ENCODE data around the gene RBM18. TPM values are rescaled to one million over a fixed set of nuclear protein-coding genes. Genes with fewer than 3 reads are reported as not detected.

The RBM18 gene
- total and polyA plus RNA-seq, 2 experiments from 2014 or later = 9.3 to 25.5 TPM

- peaks cover 4% of the 10 kb centered on the region for H3K27me3 Mint-ChIP-seq (ENCODE audit: insufficient read depth, low read depth, poor library complexity)
- no peak overlapping the region for H3K4me3 ChIP-seq
- no peaks in the 10 kb centered on the region for H3F3A ChIP-seq (replicated peaks; ENCODE audit: low read depth)
- H3K79me2 ChIP-seq (replicated peaks; ENCODE audit: insufficient read depth) = no peaks in the 10 kb centered on the region
- no peaks in the 10 kb centered on the region for H3K9me2 ChIP-seq (ENCODE audit: insufficient read depth)
- H3K27ac ChIP-seq (ENCODE audit: low read depth) = no peak overlapping the region
- H3K36me3 Mint-ChIP-seq (ENCODE audit: low read depth) = no peaks in the 10 kb centered on the region
- H3K36me3 ChIP-seq (ENCODE audit: insufficient read depth) = no peaks in the 10 kb centered on the region
- peaks cover 4% of the 10 kb centered on the region; the same call in 1 of the 2 replicates for H3K4me1 ChIP-seq (ENCODE audit: insufficient read depth)
- H3K27ac Mint-ChIP-seq = no peak overlapping the region
- H4K20me1 ChIP-seq (replicated peaks; ENCODE audit: insufficient read depth) = no peaks in the 10 kb centered on the region
- peak; percentile 47 for ATAC-seq
- H3K4me2 ChIP-seq = no peak overlapping the region
- no peak overlapping the region for H2AFZ ChIP-seq
- TF ChIP-seq CREB1 (CRISPR knock-in tag; IDR thresholded peaks at IDR 0.05; ENCODE audit: low read depth) = no peak
- TF ChIP-seq REST (IDR thresholded peaks at IDR 0.05; ENCODE audit: unreplicated experiment) = no peak
- no peak for TF ChIP-seq EZH2phosphoT487 (IDR thresholded peaks at IDR 0.05; ENCODE audit: unreplicated experiment)
- no peak for TF ChIP-seq STAT1 (IDR thresholded peaks at IDR 0.05; ENCODE audit: unreplicated experiment)
- TF ChIP-seq ZNF462 (CRISPR knock-in tag; IDR thresholded peaks at IDR 0.05) = no peak
- TF ChIP-seq ETS1 (IDR thresholded peaks at IDR 0.05) = no peak
- TF ChIP-seq NANOG (IDR thresholded peaks at IDR 0.05; ENCODE audit: borderline replicate concordance) = no peak
- TF ChIP-seq POLR2AphosphoS5 (IDR thresholded peaks at IDR 0.05; ENCODE audit: low read depth) = no peak
- TF ChIP-seq EZH2 (IDR thresholded peaks at IDR 0.05; ENCODE audit: low read depth, unreplicated experiment) = no peak
- TF ChIP-seq CTCF (conservative IDR thresholded peaks at IDR 0.05; ENCODE audit: low read depth in 2 of 2) = no peak
- TF ChIP-seq ZNF114 (CRISPR knock-in tag; IDR thresholded peaks at IDR 0.05) = no peak
- TF ChIP-seq JUNB (IDR thresholded peaks at IDR 0.05; ENCODE audit: unreplicated experiment) = no peak
- TF ChIP-seq ZNF331 (CRISPR knock-in tag; IDR thresholded peaks at IDR 0.05; ENCODE audit: low read depth) = no peak
- DNase-seq (ENCODE audit: low spot score) = peak; percentile 8
- H3K27me3 ChIP-seq (ENCODE audit: insufficient read depth) = no peaks in the 10 kb centered on the region
- H3K4me3 Mint-ChIP-seq = no peak overlapping the region
- peaks cover 12% of the 10 kb centered on the region for H3K4me1 Mint-ChIP-seq
- H3K9me3 Mint-ChIP-seq = no peaks in the 10 kb centered on the region; the same call in 2 of the 3 replicates
Measured at GRCh38 chr9:122197426-122197825, 67.2 kb downstream of the RBM18 start.

Measured in GM23338 (cell line).